ENCODE data around the gene VARS2. TPM values are rescaled to one million over a fixed set of nuclear protein-coding genes. Genes with fewer than 3 reads are reported as not detected.

Gene VARS2
- total RNA-seq, 1 experiment from 2014 or later, result 68.2 TPM

GRCh38 chr6:30885481-30885998, 28.5 kb upstream of the VARS2 start:
- H2BK15ac ChIP-seq (ENCODE audit: low read depth, low read length), result no peak overlapping the region
- H4K20me1 ChIP-seq (ENCODE audit: control insufficient read depth, insufficient read depth, insufficient read length), result no peaks in the 10 kb centered on the region
- H3K4me3 Mint-ChIP-seq, result peak overlapping the region; percentile 72 to 90
- peaks cover 7% of the 10 kb centered on the region for H3K79me1 ChIP-seq (ENCODE audit: insufficient read depth, low read depth, low read length, poor library complexity, severe bottlenecking)
- H3K9me3 Mint-ChIP-seq, result no peaks in the 10 kb centered on the region
- peak overlapping the region; percentile 59 for H3K27ac ChIP-seq (ENCODE audit: insufficient read length, low read depth, low read length)
- no peak overlapping the region for H4K91ac ChIP-seq (ENCODE audit: insufficient read length, low read depth, low read length)
- peaks cover 37% of the 10 kb centered on the region for H3K23me2 ChIP-seq (ENCODE audit: insufficient read length, low read depth, low read length, poor library complexity, severe bottlenecking)
- no CpG with 5 or more reads among the region's 7 CpGs for WGBS (ENCODE audit: extremely low coverage, insufficient read length, low lambda C conversion rate)
- H2AK5ac ChIP-seq (ENCODE audit: insufficient read length, low read length), result no peak overlapping the region
- peaks cover 6% of the 10 kb centered on the region; the same call in 1 of the 2 replicates for H3K4me1 ChIP-seq (ENCODE audit: insufficient read depth, low read length)
- no peak overlapping the region for H3K4ac ChIP-seq (ENCODE audit: low read depth, low read length)
- no peak overlapping the region for H4K8ac ChIP-seq (replicated peaks; ENCODE audit: insufficient read length, low read depth, low read length)
- peaks cover 21 to 40% (median 29%) of the 10 kb centered on the region in 3 experiments for H3K36me3 Mint-ChIP-seq (ENCODE audit: insufficient read depth in 1 of 3, low read depth in 3 of 3)
- H3K14ac ChIP-seq (ENCODE audit: insufficient read depth, low read length), result peak overlapping the region; percentile 0; the same call in 1 of the 2 replicates
- H3K9me3 ChIP-seq (ENCODE audit: control insufficient read depth, low read depth, low read length), result no peaks in the 10 kb centered on the region
- H2BK5ac ChIP-seq (ENCODE audit: insufficient read length, low read length), result no peak overlapping the region
- no peak overlapping the region for H3K56ac ChIP-seq (ENCODE audit: insufficient read length, low read depth, low read length)
- no peak overlapping the region for H3K23ac ChIP-seq (ENCODE audit: insufficient read length, low read depth, low read length)
- H3T11ph ChIP-seq (ENCODE audit: low read length), result no peak overlapping the region
- H2BK20ac ChIP-seq (ENCODE audit: low read depth, low read length, poor library complexity, severe bottlenecking), result no peak overlapping the region
- peak overlapping the region; percentile 42 for H3K4me2 ChIP-seq (ENCODE audit: insufficient read depth, insufficient read length, low read length)
- H3K4me1 Mint-ChIP-seq, result peaks cover 71 to 73% of the 10 kb centered on the region in 2 experiments
- H2BK120ac ChIP-seq (ENCODE audit: low read depth, low read length, poor library complexity, severe bottlenecking), result no peak overlapping the region
- no peak overlapping the region for H4K5ac ChIP-seq (ENCODE audit: insufficient read length, low read depth, low read length)
- no peaks in the 10 kb centered on the region; the same call in 1 of the 2 replicates for H3K27me3 Mint-ChIP-seq (ENCODE audit: low read depth)
- H2BK12ac ChIP-seq (ENCODE audit: insufficient read length, low read depth, low read length), result no peak overlapping the region
- H2AFZ ChIP-seq (ENCODE audit: low read length), result no peak overlapping the region
- peak overlapping the region; percentile 95 to 99 (median 98) for H3K27ac Mint-ChIP-seq
- peak; percentile 26 for DNase-seq
- no peaks in the 10 kb centered on the region for H3K27me3 ChIP-seq (ENCODE audit: insufficient read depth, low read length)
- peak overlapping the region; percentile 2 for H3K18ac ChIP-seq (ENCODE audit: insufficient read length, low read depth, low read length)
- H3K79me2 ChIP-seq (ENCODE audit: insufficient read depth, low read length), result peaks cover 18% of the 10 kb centered on the region; the same call in 1 of the 2 replicates
- H3K9ac ChIP-seq (ENCODE audit: extremely low read depth, insufficient read length, low read length), result peak overlapping the region; percentile 48
- TF ChIP-seq CTCF (conservative IDR thresholded peaks at IDR 0.05), result no peak
